Chondrocyte (in vitro differentiated cells): ENCODE data around the gene FZD7. TPM values are rescaled to one million over a fixed set of nuclear protein-coding genes. Genes with fewer than 3 reads are reported as not detected.

ENCODE experiments used
- DNase-seq: peaks from one replicate; pipeline ENCODE4 v3.0.0; 2021; ENCODE audit warnings: mixed read lengths, low spot score
- H3K27ac Mint-ChIP-seq: one replicate; pipeline ENCODE4 v1.8.0; 2021; ENCODE audit warnings: mild to moderate bottlenecking, moderate library complexity, mixed read lengths; ENCODE audit not compliant: unreplicated experiment
- H3K27me3 Mint-ChIP-seq: 2 replicates; pipeline ENCODE4 v1.8.0; 2021; ENCODE audit warnings: low read depth, mixed read lengths
- H3K36me3 Mint-ChIP-seq: 2 replicates; pipeline ENCODE4 v1.8.0; 2021; ENCODE audit warnings: low read depth, mixed read lengths
- H3K4me1 Mint-ChIP-seq: 2 replicates; pipeline ENCODE4 v1.8.0; 2021; ENCODE audit warnings: low read depth, mild to moderate bottlenecking, mixed read lengths
- H3K4me3 Mint-ChIP-seq: one replicate; pipeline ENCODE4 v1.8.0; 2021; ENCODE audit warnings: mild to moderate bottlenecking, moderate library complexity, mixed read lengths; ENCODE audit not compliant: unreplicated experiment
- H3K9me3 Mint-ChIP-seq: 2 replicates; pipeline ENCODE4 v1.8.0; 2021; ENCODE audit warnings: low read depth, mixed read lengths
- total RNA-seq: library from RNA; stranded (reverse); gene quantifications from 3 replicates; pipeline ENCODE4 v1.2.1, GENCODE V29; 2021
- TF ChIP-seq, protein P1 (sequence below): fragments of 200-600 bp; sonication (generic); IDR thresholded peaks from 2 replicates; pipeline ENCODE4 v1.5.0; 2021; ENCODE audit warnings: antibody characterized with exemption, mild to moderate bottlenecking, moderate library complexity

The FZD7 gene
- total RNA-seq, 1 donor from 2014 or later = 63.1 TPM

GRCh38 chr2:202006301-202006700 is 27.4 kb upstream of the FZD7 start:
- Mint-ChIP-seq H3K4me3 (no peak overlapping the region), H3K27me3 (no peaks in the 10 kb centered on the region), H3K9me3 (no peaks in the 10 kb centered on the region), H3K27ac (no peak overlapping the region), H3K36me3 (no peaks in the 10 kb centered on the region), H3K4me1 (peaks cover 21% of the 10 kb centered on the region)
- TF ChIP-seq, protein P1, sequence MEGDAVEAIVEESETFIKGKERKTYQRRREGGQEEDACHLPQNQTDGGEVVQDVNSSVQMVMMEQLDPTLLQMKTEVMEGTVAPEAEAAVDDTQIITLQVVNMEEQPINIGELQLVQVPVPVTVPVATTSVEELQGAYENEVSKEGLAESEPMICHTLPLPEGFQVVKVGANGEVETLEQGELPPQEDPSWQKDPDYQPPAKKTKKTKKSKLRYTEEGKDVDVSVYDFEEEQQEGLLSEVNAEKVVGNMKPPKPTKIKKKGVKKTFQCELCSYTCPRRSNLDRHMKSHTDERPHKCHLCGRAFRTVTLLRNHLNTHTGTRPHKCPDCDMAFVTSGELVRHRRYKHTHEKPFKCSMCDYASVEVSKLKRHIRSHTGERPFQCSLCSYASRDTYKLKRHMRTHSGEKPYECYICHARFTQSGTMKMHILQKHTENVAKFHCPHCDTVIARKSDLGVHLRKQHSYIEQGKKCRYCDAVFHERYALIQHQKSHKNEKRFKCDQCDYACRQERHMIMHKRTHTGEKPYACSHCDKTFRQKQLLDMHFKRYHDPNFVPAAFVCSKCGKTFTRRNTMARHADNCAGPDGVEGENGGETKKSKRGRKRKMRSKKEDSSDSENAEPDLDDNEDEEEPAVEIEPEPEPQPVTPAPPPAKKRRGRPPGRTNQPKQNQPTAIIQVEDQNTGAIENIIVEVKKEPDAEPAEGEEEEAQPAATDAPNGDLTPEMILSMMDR = no peak
- no peak for DNase-seq

GRCh38 chr2:202007015-202007982 is 26.4 kb upstream of the FZD7 start:
- Mint-ChIP-seq H3K4me1 (peaks cover 21% of the 10 kb centered on the region), H3K27ac (no peak overlapping the region), H3K9me3 (no peaks in the 10 kb centered on the region), H3K4me3 (no peak overlapping the region), H3K27me3 (no peaks in the 10 kb centered on the region), H3K36me3 (no peaks in the 10 kb centered on the region)
- no peak for DNase-seq
- TF ChIP-seq, protein P1 = peak; percentile 59

GRCh38 chr2:202007983-202008354 is 25.7 kb upstream of the FZD7 start:
- Mint-ChIP-seq H3K27me3 (no peaks in the 10 kb centered on the region), H3K36me3 (no peaks in the 10 kb centered on the region), H3K27ac (no peak overlapping the region), H3K4me3 (no peak overlapping the region), H3K9me3 (no peaks in the 10 kb centered on the region), H3K4me1 (peaks cover 21% of the 10 kb centered on the region)
- TF ChIP-seq, protein P1 = no peak
- no peak for DNase-seq

DNA sequence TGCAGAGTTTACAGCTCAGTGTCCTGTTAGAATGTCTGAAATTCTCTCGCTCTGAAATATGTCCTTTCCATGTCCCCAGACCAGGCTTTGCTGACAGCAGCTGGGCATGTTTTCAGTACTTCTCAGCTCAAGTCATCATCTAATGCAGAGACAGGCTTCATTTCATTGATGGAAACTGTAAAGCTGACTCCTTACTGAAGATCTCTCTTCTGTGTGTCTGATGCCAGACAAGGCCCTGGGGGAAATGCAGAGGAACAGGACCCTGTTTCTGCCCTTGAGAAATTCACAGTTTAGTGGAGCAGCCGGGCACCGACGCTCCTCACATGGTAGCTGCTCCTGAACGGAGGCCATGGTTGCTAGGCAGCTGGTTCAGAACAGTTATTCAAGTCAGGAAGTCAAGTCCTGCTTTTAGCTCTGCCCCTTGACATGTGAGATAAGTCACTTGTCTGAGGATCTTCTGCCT is 24.6 kb upstream of the FZD7 start:
- peaks cover 23% of the 10 kb centered on the region for H3K4me1 Mint-ChIP-seq
- no peak for DNase-seq
- no peak overlapping the region for H3K4me3 Mint-ChIP-seq
- H3K9me3 Mint-ChIP-seq = no peaks in the 10 kb centered on the region
- peak overlapping the region; percentile 77 for H3K27ac Mint-ChIP-seq
- H3K36me3 Mint-ChIP-seq = no peaks in the 10 kb centered on the region
- TF ChIP-seq, protein P1 = no peak
- H3K27me3 Mint-ChIP-seq = no peaks in the 10 kb centered on the region

DNA sequence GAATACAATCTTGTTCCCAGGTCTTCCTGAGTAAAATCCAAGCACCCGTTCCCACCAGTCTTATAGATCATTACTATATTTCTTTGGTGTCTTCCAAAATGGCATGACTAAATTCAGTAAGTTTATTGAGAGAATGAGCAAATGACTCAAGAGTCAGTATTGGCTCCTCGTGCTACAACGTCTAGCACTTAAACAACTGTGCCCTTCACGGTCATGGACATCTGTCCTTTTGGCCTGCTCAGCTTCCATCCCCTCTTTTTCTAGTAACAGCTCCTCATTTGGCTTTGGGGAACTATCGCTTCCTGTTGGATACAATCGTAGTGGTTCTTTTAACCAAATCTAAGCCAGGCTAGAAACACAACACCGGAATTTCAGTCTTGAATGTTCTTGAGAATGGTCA is 24.1 kb upstream of the FZD7 start:
- TF ChIP-seq, protein P1 = no peak

More for the DNA sequence above, 24.1 kb upstream of the FZD7 start:
- no peak overlapping the region for H3K4me3 Mint-ChIP-seq
- no peak overlapping the region for H3K27ac Mint-ChIP-seq
- no peaks in the 10 kb centered on the region for H3K27me3 Mint-ChIP-seq
- DNase-seq = no peak
- peaks cover 28% of the 10 kb centered on the region for H3K4me1 Mint-ChIP-seq
- no peaks in the 10 kb centered on the region for H3K9me3 Mint-ChIP-seq
- no peaks in the 10 kb centered on the region for H3K36me3 Mint-ChIP-seq
